Renal cortical epithelial cell (primary cell): ENCODE data around the gene SFTPB. TPM values are rescaled to one million over a fixed set of nuclear protein-coding genes. Genes with fewer than 3 reads are reported as not detected.
"Not testable (repeated sequence)": the region's sequence is repeated elsewhere in the genome, so short reads cannot be mapped to it uniquely, and the experiment has no call there.

Experiments
- DNase-seq: peaks from one replicate; pipeline ENCODE4 v3.0.0-alpha.2; 2011; ENCODE audit warnings: low read depth
- total RNA-seq: library from RNA; depleted of rRNA; stranded (reverse); fragments of >200 nt; gene quantifications from 2 replicates; pipeline ENCODE4 v1.2.3, GENCODE V29; 2014

Gene SFTPB
- total RNA-seq, result not detected in 2 replicates

DNA sequence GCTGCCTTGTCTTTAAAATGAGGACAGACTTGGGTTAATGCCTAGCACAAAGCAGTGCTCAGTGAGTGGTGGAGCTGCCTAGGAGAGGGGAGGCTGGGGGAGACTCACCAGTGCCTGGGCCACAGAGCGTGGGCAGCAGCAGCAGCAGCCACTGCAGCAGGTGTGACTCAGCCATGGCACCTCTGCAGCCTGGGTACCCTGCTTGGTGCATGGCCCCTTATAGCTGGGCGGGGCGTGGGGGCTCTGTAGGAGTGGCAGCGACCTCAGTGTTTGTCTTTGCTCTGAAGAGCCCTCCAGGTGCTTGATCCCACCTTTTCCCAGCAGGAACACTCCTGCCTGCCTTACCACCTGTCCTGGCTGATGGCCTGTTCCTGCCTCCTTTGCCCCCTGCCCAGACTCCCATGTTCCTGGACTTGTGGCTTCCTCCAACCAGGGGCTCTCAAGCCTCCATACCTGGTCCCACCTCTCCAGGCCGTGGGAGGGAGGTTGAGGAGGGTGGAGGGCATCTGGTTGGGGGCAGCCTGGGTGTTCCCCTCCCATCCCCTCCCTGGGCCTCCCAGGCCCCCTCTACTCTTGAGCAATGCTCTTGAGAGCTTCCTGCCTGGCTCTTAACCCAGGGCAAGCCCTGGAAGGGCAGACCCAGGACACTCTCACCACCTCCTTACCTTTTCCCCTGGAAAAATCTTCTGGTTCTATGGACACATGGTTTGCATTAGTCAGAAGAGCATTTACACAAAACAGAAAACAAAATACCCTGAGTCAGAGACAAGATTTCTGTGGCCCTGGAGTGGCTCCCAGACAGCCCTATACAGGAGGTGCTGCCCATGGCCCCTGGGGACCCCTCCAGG is at the start of gene SFTPB:
TSS of gene SFTPB (minus strand) at position 191 of the 848 bp plus-strand sequence. CDS start at position 175, 16 bp downstream.
- peak; percentile 53 for DNase-seq

GRCh38 chr2:85717308-85718008 is 49.5 kb upstream of the SFTPB start:
- no peak for DNase-seq

GRCh38 chr2:85716346-85716914 is 48.4 kb upstream of the SFTPB start:
- no peak for DNase-seq

- no peak for DNase-seq
Observed at GRCh38 chr2:85714841-85715240, 46.8 kb upstream of the SFTPB start.

DNA sequence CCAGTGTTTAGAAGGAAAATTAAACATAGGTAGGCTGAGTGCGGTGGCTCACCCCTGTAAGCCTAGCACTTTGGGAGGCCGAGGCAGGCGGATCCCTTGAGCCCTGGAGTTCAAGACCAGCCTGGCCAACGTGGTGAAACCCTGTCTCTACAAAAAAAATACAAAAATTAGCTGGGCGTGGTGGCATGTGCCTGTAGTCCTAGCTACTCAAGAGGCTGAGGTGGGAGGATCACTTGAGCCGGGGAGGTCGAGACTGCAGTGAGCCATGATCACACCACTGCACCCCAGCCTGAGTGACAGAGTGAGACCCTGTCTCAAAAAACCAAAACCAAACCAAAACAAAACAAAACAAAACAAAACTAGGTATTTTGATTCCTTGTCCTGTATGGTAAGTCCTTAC is 46.4 kb upstream of the SFTPB start:
- not testable (repeated sequence) for DNase-seq

- DNase-seq, result no peak
Observed at GRCh38 chr2:85713836-85714235, 45.8 kb upstream of the SFTPB start.

- DNase-seq, result peak; percentile 78
Observed at GRCh38 chr2:85712849-85713612, 45.0 kb upstream of the SFTPB start.

DNA sequence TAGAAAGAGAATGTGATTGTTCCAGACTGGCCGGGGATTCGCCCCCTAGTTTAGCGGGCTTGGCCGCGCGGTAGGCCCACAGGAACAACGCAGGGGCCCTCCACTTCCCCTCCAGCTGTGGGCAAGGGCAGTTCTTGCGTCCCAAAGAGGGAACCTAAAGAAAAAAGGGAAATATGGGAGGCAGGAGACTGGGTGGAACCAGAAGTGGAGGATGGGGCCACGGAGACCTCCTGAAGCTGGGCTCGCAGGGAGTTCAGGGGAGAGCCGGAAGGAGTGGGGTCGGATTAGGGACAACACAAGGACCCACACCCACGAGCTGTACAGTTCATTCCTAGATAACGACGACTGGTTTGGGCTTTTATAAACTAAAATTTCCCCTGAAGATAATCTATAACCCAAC is 44.3 kb upstream of the SFTPB start:
- DNase-seq, result no peak

DNA sequence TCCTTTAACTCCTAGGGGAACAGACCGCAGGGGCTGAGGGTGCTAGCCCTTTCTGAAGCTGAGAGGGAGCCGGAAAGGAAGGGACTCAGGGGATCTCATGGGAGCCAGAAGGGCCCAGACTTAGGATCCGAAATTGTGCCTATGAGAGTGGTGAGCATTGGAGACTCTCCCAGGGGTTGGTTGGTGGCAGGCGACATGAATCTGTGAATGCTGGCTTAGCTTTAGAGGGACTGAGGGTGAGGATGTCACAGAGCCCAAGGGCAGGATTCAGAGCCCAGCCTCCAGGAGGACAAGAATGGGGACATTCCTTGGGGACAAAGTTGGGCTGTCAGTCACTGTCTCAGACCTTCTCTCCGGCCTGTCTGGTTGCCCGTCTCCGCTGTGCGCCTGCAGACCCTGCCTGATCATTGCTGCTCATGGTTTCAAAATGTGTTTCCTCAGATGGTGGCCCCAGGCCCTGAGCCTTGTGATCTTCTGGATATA is 43.6 kb upstream of the SFTPB start:
- no peak for DNase-seq

GRCh38 chr2:85710687-85711577 is 42.9 kb upstream of the SFTPB start:
- DNase-seq, result peak; percentile 66

DNA sequence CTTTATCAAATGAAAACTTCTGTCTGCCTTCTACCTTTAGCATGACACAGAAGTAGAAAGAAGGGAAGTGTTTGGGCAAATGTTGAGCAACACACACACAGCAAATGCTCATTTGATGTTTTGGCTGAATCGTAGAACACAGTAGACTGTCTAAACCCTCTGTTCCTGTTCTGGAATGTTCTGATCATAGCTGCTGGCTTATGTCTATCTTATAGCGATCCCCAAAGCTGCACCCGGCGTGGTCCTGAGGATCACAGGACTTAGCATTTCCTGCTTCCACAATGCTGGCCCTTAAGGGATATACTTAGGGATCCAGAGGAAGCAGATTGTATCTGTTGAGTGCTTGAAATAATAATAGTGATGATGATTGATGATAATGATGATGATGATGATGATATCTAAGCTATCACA is 41.4 kb upstream of the SFTPB start:
- no peak for DNase-seq

DNA sequence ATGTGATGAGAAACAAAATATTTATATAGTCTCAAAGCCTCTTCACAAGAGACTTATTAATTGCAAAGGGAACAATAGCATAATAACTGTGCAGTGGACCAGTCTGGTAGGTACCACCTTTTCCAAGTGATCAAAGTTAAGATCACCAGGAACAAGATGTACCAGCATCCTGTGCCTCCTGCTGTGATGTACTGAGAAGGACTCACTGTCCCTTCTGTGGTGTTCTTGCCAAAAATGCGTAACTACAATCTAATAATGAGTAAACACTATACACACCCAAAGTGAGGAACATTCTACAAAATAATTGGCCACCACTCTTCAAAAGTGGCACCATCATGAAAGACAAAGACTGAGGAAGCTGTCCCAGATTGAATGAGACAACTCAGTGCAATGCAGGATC is 40.6 kb upstream of the SFTPB start:
- DNase-seq, result no peak

GRCh38 chr2:85707304-85707703 is 39.3 kb upstream of the SFTPB start:
- peak; percentile 93 for DNase-seq

- DNase-seq, result no peak
Observed at GRCh38 chr2:85706599-85707296, 38.7 kb upstream of the SFTPB start.

DNA sequence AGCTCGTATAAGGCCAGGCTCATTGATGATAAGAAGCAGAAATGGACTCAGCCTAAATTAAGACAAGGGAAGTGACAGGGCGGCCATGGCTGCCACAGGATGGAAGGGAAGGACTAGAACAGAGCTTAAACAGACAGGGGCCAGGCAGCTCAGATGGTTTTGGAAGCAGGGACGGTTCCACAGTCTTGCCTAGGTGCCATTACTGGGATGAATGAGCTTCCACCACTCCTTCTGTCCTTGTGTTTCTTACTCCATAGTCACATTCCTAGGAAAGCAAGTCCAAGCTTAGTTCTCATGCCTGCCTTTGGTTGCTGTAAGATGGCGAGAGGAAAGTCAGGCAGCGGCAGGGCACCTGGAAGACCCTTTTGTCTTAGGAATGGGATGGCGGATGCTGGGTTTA is 38.1 kb upstream of the SFTPB start:
- DNase-seq, result no peak

- peak; percentile 100 for DNase-seq
Observed at GRCh38 chr2:85705680-85706039, 37.7 kb upstream of the SFTPB start.

DNA sequence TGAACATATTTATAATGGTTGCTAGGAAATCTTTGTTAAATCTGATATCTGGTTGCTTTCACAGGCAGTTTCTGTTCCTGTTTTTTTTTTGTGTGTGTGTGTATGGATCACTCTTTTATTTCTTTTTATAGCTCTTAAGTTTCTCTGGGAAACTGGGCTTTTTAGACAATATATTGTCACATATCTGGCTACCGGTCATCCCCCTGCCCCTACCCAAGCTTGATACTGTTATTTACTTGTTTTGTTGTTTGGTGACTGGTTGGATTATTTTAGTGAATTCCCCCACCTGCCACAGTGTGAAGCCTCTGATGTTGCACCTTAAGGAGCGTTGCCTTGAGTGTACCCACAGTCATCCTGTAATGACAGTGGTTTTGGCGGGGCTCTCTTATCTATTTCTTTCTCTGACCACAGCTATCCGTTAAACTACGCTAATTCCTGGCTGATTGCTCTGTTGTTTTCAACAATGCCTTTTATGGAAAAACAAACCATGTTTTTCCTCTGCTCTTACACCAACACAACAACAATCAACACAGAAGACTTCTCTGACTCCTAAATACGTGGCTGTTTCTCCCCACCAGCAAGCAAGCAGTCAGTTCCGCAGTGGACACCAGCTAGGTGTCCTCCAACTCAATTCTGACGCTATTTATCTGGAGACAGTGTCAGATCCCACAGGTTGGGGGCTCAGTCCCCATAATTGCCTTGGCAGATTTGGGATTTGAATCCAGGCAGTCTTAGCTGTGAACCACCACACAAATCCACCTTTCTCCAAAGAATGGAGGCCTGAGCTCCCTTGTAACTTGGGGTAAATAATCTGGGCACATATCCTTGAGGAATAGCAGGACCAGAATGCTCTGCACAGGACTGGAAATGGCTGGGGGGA is 37.0 kb upstream of the SFTPB start:
- DNase-seq, result no peak

DNA sequence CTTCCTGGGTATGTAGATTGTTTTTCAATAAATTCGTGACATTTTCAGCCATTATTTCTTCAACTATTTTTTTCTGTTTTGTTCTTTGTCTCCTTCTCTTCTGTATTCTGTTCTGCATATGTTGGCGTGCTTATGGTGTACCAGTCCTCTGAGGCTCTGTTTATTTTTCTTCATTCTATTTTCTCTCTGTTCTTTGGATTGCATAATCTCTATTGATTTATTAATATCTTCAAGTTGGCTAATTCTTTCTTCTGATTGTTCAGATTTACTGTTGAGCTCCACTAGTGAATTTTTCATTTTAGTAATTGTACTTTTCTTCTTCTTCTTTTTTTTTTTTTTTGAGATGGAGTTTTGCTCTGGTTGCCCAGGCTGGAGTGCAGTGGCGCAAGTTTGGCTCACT is 36.0 kb upstream of the SFTPB start:
- no peak for DNase-seq

DNA sequence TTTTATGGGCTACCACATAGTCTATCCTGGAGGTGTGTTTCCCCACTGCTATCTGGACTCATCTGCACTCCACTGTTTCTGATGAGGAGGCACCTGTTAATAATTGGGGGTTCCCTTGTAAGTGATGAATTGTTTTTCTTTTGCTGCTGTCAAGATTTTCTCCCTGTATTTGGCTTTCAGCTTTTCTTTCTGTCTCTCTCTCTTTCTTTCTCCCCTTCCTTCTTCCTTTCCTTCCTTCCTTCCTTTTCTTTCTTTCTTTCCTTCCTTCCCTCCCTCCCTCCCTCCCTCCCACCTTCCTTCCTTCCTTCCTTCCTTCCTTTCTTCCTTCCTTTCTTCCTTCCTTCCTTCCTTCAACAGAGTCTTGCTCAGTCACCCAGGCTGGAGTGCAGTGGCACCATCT is 35.3 kb upstream of the SFTPB start:
- DNase-seq, result no peak
